Upper lobe of right lung (tissue), 1 donor: ENCODE results near the gene MGAM2. TPM values are rescaled to one million over a fixed set of nuclear protein-coding genes. Genes with fewer than 3 reads are reported as not detected.

Experiments
- ATAC-seq: fragments of 200-7000 bp; cut with Tn5 transposase; one replicate; pipeline ENCODE4 v1.9.1; 2020; ENCODE audit warnings: mild to moderate bottlenecking, moderate library complexity
- DNase-seq: peaks from one replicate; pipeline ENCODE4 v3.0.0-alpha.2; 2020
- H3K27ac ChIP-seq: fragments of 200-600 bp; one replicate; pipeline ENCODE4 v1.8.0; 2022
- H3K27me3 ChIP-seq: fragments of 200-600 bp; one replicate; pipeline ENCODE4 v1.8.0; 2022; ENCODE audit warnings: mild to moderate bottlenecking
- H3K36me3 ChIP-seq: fragments of 200-600 bp; one replicate; pipeline ENCODE4 v1.8.0; 2022
- H3K4me1 ChIP-seq: fragments of 200-600 bp; one replicate; pipeline ENCODE4 v1.8.0; 2022
- H3K4me3 ChIP-seq: fragments of 200-600 bp; one replicate; pipeline ENCODE4 v1.8.0; 2022; ENCODE audit warnings: mild to moderate bottlenecking
- H3K9me3 ChIP-seq: fragments of 200-600 bp; one replicate; pipeline ENCODE4 v1.8.0; 2022
- CTCF ChIP-seq: fragments of 200-600 bp; IDR thresholded peaks from one replicate; pipeline ENCODE4 v1.8.0; 2022; ENCODE audit warnings: antibody characterized with exemption
- intact Hi-C: fragments of 100-400 bp; cut with DNase I; formaldehyde crosslinking; loops from one replicate; pipeline ENCODE4 v1.11.0; 2022
- total RNA-seq: library from RNA; stranded (reverse); fragmentation: NEBNext Ultra II Directional; extraction: Animal tissue kit (Norgen Biotek cat#: 25700); gene quantifications from one replicate; pipeline ENCODE4 v1.2.1, GENCODE V29; 2021
- donor health status: DM: no; HTN: yes; CAD: no; lungs with severe emphysema.

MGAM2 gene
- total RNA-seq, 1 donor from 2014 or later = 0.61 TPM

- Histone ChIP-seq H3K9me3 (no peaks in the 10 kb centered on the region), H3K27me3 (no peaks in the 10 kb centered on the region), H3K4me3 (no peak overlapping the region), H3K4me1 (no peaks in the 10 kb centered on the region), H3K27ac (no peak overlapping the region), H3K36me3 (no peaks in the 10 kb centered on the region)
- ATAC-seq = no peak
- no peak for TF ChIP-seq CTCF
- DNase-seq = no peak
- intact Hi-C loops = no loop called here
Observed at GRCh38 chr7:142161921-142162320, 50.4 kb downstream of the MGAM2 start.

- Histone ChIP-seq H3K4me3 (no peak overlapping the region), H3K27me3 (no peaks in the 10 kb centered on the region), H3K27ac (no peak overlapping the region), H3K4me1 (no peaks in the 10 kb centered on the region), H3K9me3 (no peaks in the 10 kb centered on the region), H3K36me3 (no peaks in the 10 kb centered on the region)
- no peak for DNase-seq
- no peak for ATAC-seq
- intact Hi-C loops = no loop called here
- TF ChIP-seq CTCF = no peak
Observed at GRCh38 chr7:142168746-142169145, 57.2 kb downstream of the MGAM2 start.

- TF ChIP-seq CTCF = no peak
- ATAC-seq (peak; percentile 39), DNase-seq (no peak)
Observed at GRCh38 chr7:142172932-142173331, 61.4 kb downstream of the MGAM2 start.

GRCh38 chr7:142174441-142174840 lies 62.9 kb downstream of the MGAM2 start:
- H3K4me1 ChIP-seq = no peaks in the 10 kb centered on the region
- intact Hi-C loops = no loop called here
- no peak for ATAC-seq
- H3K36me3 ChIP-seq = no peaks in the 10 kb centered on the region
- H3K27me3 ChIP-seq = no peaks in the 10 kb centered on the region
- H3K9me3 ChIP-seq = no peaks in the 10 kb centered on the region
- no peak overlapping the region for H3K27ac ChIP-seq
- DNase-seq = no peak
- no peak overlapping the region for H3K4me3 ChIP-seq
- TF ChIP-seq CTCF = no peak

More at GRCh38 chr7:142172932-142173331, 61.4 kb downstream of the MGAM2 start:
- no peak overlapping the region for H3K4me3 ChIP-seq
- H3K4me1 ChIP-seq = no peaks in the 10 kb centered on the region
- H3K9me3 ChIP-seq = no peaks in the 10 kb centered on the region
- no peaks in the 10 kb centered on the region for H3K36me3 ChIP-seq
- H3K27me3 ChIP-seq = no peaks in the 10 kb centered on the region
- intact Hi-C loops = no loop called here
- no peak overlapping the region for H3K27ac ChIP-seq

GRCh38 chr7:142175594-142175993 lies 64.1 kb downstream of the MGAM2 start:
- Histone ChIP-seq H3K4me3 (no peak overlapping the region), H3K27ac (no peak overlapping the region), H3K27me3 (no peaks in the 10 kb centered on the region), H3K9me3 (no peaks in the 10 kb centered on the region), H3K4me1 (no peaks in the 10 kb centered on the region), H3K36me3 (no peaks in the 10 kb centered on the region)
- DNase-seq = no peak
- intact Hi-C loops = no loop called here
- ATAC-seq = no peak
- TF ChIP-seq CTCF = no peak

- H3K4me3 ChIP-seq = no peak overlapping the region
- no peak for DNase-seq
- TF ChIP-seq CTCF = no peak
- no peak for ATAC-seq
- no peak overlapping the region for H3K27ac ChIP-seq
- H3K27me3 ChIP-seq = no peaks in the 10 kb centered on the region
- intact Hi-C loops = no loop called here
- no peaks in the 10 kb centered on the region for H3K36me3 ChIP-seq
- no peaks in the 10 kb centered on the region for H3K4me1 ChIP-seq
- H3K9me3 ChIP-seq = no peaks in the 10 kb centered on the region
Observed at GRCh38 chr7:142176901-142177300, 65.4 kb downstream of the MGAM2 start.
